Lower lobe of right lung (tissue), 2 donors: ENCODE results near the gene NUP214. TPM values are rescaled to one million over a fixed set of nuclear protein-coding genes. Genes with fewer than 3 reads are reported as not detected.

Experiments
- ATAC-seq, 2 donors: fragments of 200-7000 bp; cut with Tn5 transposase; one replicate each; pipeline ENCODE4 v1.9.1; 2020 to 2022; ENCODE audit warnings: mild to moderate bottlenecking in 2 of 2, moderate library complexity in 2 of 2
- DNase-seq: peaks from one replicate; pipeline ENCODE4 v3.0.0-alpha.2; 2020
- H3K27ac ChIP-seq: fragments of 200-600 bp; one replicate; pipeline ENCODE4 v1.8.0; 2022
- H3K27me3 ChIP-seq: fragments of 200-600 bp; one replicate; pipeline ENCODE4 v1.8.0; 2022; ENCODE audit warnings: low read depth
- H3K36me3 ChIP-seq: fragments of 200-600 bp; one replicate; pipeline ENCODE4 v1.8.0; 2022; ENCODE audit warnings: mild to moderate bottlenecking
- H3K4me1 ChIP-seq: fragments of 200-600 bp; one replicate; pipeline ENCODE4 v1.8.0; 2022
- H3K4me3 ChIP-seq: fragments of 200-600 bp; one replicate; pipeline ENCODE4 v1.8.0; 2022; ENCODE audit warnings: mild to moderate bottlenecking
- H3K9me3 ChIP-seq: fragments of 200-600 bp; one replicate; pipeline ENCODE4 v1.8.0; 2022
- intact Hi-C: fragments of 100-400 bp; cut with DNase I; formaldehyde crosslinking; loops from one replicate; pipeline ENCODE4 v1.11.0; 2022
- total RNA-seq: library from RNA; stranded (reverse); fragmentation: NEBNext Ultra II Directional; extraction: Animal tissue kit (Norgen Biotek cat#: 25700); gene quantifications from one replicate; pipeline ENCODE4 v1.2.1, GENCODE V29; 2021
- TF ChIP-seq, protein P1 (sequence below): fragments of 200-600 bp; IDR thresholded peaks from one replicate; pipeline ENCODE4 v1.8.0; 2022; ENCODE audit warnings: antibody characterized with exemption, mild to moderate bottlenecking
- donor health status: DM: no; HTN: yes; CAD: no; lungs with severe emphysema.

NUP214 gene
- total RNA-seq, 1 donor from 2014 or later, result 61.4 TPM

DNA sequence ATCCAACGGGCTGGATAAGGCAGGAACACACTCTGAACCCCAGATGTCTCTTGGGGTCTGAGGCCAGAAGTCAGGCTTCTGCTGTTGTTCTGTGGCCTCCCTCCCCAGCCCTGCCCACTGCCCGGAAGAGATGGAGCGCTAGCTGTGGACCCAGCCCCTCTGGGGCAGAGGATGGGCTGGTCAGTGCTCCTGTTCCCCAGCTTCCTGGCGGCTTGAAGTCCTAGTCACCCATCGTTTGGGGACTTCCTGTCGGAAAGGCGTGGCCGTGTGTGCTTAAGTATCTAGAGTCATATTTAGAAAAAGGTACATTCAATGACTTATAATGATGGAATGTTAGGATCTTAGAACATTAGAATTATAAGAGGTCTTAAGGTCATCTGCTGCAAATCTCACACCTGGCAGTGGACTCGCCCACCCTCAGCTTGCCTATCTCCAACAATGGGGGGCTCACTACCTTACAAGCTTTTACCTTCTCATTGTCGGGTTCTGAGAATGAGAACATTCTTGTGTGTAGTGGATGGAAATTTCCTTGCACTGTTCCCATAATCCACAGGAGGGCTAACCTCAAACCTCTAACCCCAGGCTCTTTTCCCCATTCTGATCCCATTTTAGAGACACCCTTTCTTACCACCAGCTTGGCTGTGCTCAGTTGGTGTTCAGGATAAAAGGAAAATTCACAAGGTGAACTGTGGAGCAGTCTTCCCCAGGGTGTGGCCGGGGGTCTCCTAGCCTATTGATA is 42.4 kb upstream of the NUP214 start:
- DNase-seq (no peak), ATAC-seq (no peak)
- H3K4me3 ChIP-seq, result no peak overlapping the region
- TF ChIP-seq, protein P1, sequence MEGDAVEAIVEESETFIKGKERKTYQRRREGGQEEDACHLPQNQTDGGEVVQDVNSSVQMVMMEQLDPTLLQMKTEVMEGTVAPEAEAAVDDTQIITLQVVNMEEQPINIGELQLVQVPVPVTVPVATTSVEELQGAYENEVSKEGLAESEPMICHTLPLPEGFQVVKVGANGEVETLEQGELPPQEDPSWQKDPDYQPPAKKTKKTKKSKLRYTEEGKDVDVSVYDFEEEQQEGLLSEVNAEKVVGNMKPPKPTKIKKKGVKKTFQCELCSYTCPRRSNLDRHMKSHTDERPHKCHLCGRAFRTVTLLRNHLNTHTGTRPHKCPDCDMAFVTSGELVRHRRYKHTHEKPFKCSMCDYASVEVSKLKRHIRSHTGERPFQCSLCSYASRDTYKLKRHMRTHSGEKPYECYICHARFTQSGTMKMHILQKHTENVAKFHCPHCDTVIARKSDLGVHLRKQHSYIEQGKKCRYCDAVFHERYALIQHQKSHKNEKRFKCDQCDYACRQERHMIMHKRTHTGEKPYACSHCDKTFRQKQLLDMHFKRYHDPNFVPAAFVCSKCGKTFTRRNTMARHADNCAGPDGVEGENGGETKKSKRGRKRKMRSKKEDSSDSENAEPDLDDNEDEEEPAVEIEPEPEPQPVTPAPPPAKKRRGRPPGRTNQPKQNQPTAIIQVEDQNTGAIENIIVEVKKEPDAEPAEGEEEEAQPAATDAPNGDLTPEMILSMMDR, result no peak
- H3K9me3 ChIP-seq, result no peaks in the 10 kb centered on the region
- no peaks in the 10 kb centered on the region for H3K27me3 ChIP-seq
- intact Hi-C loops, result no loop called here
- H3K36me3 ChIP-seq, result no peaks in the 10 kb centered on the region
- no peak overlapping the region for H3K27ac ChIP-seq
- no peaks in the 10 kb centered on the region for H3K4me1 ChIP-seq

DNA sequence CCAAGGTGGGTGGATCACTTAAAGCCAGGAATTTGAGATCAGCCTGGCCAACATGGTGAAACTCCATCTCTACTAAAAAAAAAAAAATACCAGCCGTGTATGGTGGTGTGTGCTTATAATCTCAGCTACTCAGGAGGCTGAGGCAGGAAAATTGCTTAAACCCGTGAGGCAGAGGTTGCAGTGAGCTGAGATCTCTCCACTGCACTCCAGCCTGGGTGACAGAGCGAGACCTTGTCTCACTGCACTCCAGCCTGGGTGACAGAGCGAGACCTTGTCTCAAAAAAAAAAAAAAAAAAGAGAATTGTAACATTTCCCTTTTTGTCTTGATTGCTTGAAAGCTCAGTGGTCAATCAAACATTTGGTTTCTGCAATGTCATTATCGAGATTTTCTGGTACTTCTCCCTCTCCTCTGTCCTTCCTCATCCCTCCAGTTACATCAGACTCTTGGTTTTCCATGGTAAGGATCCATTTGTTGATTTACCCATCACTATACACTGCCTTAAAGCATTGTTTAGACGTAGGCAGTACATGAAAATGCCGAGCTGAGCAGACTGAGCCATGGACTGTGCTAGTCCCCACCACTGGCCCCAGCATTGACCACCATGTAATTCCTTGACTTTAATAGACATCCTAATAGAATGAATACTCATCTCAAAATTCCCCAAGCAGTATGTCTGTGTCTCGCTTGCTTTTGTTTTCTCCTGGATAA is 40.6 kb upstream of the NUP214 start:
- H3K4me3 ChIP-seq, result no peak overlapping the region
- H3K9me3 ChIP-seq, result no peaks in the 10 kb centered on the region
- H3K27me3 ChIP-seq, result no peaks in the 10 kb centered on the region
- H3K4me1 ChIP-seq, result no peaks in the 10 kb centered on the region
- ATAC-seq, result no peak
- TF ChIP-seq, protein P1, result no peak
- H3K27ac ChIP-seq, result no peak overlapping the region
- DNase-seq, result no peak
- no peaks in the 10 kb centered on the region for H3K36me3 ChIP-seq
- intact Hi-C loops, result no loop called here

DNA sequence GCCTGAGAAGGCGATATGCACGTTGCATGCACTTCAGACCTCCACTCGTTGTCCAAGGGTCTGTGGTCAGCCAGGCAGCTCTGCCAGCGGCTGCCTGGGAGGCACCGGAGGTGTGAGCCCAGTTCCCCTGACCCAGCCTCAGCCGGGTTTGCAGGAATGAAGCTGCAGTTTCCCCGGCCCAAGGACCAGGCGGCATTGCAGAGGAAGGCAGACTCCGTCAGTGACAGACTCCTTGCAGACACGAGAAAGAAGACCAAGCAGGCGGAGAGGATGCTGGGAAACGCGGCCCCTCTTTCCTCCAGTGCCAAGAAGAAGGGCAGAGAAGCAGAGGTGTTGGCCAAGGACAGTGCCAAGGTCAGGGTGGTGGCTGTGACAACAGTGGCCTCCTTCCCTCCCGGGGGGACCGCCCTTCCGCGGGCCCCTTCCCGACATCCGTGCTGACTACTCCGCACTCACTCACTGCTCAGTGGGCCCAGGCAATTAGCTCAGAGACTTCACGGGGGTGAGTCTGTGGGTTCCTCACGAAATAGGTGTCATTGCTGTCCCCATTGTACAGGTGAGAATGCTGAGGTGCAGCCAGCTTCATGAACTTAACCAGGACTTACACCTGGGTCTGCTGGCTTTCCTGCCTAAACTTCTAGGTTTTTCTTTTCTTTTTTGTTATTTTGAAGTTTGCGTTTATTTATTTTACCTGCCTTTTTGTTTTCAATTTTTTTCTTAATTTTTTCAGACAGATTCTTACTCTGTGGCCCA is 39.8 kb upstream of the NUP214 start:
- H3K4me3 ChIP-seq, result no peak overlapping the region
- TF ChIP-seq, protein P1, result no peak
- H3K27me3 ChIP-seq, result no peaks in the 10 kb centered on the region
- no peaks in the 10 kb centered on the region for H3K9me3 ChIP-seq
- no peak for DNase-seq
- intact Hi-C loops, result no loop called here
- ATAC-seq, result no peak
- no peaks in the 10 kb centered on the region for H3K36me3 ChIP-seq
- no peak overlapping the region for H3K27ac ChIP-seq
- H3K4me1 ChIP-seq, result no peaks in the 10 kb centered on the region

DNA sequence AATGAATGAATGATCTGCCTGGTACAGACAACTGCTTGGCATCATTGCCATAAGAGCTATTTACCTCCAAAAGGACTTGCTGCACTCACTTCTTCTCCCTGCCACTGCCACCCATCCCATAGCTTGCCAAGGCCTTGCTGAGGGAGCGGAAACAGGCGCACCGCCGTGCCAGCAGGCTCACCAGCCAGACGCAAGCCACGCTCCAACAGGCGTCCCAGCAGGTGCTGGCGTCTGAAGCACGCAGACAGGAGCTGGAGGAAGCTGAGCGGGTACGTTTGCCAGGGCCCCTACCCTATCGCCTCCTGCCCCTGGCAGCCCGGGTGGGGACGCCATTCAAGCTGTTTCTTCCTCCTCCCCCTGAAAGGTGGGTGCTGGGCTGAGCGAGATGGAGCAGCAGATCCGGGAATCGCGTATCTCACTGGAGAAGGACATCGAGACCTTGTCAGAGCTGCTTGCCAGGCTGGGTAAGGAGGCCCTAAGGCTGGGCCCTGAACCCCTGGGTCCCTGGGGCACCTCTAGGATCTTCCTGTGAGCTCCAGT is 38.0 kb upstream of the NUP214 start:
- DNase-seq (no peak), ATAC-seq (no peak)
- Histone ChIP-seq H3K27ac (no peak overlapping the region), H3K9me3 (no peaks in the 10 kb centered on the region), H3K4me3 (no peak overlapping the region), H3K4me1 (no peaks in the 10 kb centered on the region), H3K27me3 (no peaks in the 10 kb centered on the region), H3K36me3 (no peaks in the 10 kb centered on the region)
- TF ChIP-seq, protein P1, result no peak
- intact Hi-C loops, result no loop called here

DNA sequence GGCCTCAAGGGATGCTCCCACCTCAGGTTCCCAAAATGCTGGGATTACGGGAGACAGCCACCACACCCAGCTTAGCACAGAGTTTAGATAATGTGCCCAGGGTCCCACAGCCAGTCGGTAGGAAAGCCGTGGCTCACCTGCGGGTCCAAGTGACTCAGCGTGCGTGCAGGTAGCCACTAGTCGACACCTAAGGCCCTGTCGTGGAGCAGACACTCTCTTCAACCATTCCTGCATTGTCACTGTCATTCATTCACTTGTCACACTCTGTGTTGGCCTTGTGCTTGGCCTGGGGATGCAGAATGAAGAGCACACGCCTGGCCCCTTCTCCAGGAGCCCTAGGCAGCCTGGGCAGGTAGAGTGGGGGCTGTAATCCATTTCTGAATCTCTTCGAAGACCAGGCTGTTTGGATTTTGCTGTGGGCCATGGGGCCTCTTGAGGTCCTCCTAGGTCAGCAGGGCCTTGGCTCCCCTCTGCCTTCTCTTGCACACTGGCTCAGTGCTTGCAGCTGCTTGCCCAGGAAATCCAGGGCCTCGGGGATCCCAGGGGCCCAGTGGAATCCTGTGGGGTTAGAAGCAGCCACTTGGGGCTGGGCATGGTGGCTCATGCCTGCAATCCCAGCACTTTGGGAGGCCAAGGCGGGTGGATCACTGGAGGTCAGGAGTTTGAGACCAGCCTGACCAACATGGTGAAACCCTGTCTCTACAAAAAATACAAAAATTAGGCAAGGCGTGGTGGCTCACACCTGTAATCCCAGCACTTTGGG is 35.2 kb upstream of the NUP214 start:
- Histone ChIP-seq H3K4me3 (no peak overlapping the region), H3K36me3 (no peaks in the 10 kb centered on the region), H3K27ac (no peak overlapping the region), H3K27me3 (peaks cover 20% of the 10 kb centered on the region), H3K9me3 (no peaks in the 10 kb centered on the region), H3K4me1 (no peaks in the 10 kb centered on the region)
- TF ChIP-seq, protein P1, result no peak
- DNase-seq (no peak), ATAC-seq (no peak)
- intact Hi-C loops, result no loop called here
